HG03571 (cell line): ENCODE measurements around the gene UGT3A1.
"Not testable (repeated sequence)": the region's sequence is repeated elsewhere in the genome, so short reads cannot be mapped to it uniquely, and the experiment has no call there.

Experiments
- ATAC-seq: cut with Tn5 transposase; IDR thresholded peaks from one replicate; pipeline ENCODE4 v1.9.1; 2021; ENCODE audit not compliant: unreplicated experiment

UGT3A1 gene

GRCh38 chr5:35990941-35991611 is at the start of gene UGT3A1:
TSS of gene UGT3A1 (minus strand) at chr5:35991390. CDS start at chr5:35991240, 150 bp downstream.
- no peak for ATAC-seq

- no peak for ATAC-seq
Observed at GRCh38 chr5:36035696-36036095, 44.5 kb upstream of the UGT3A1 start.

- not testable (repeated sequence) for ATAC-seq
Observed at GRCh38 chr5:36034536-36035134, 43.4 kb upstream of the UGT3A1 start.

GRCh38 chr5:36033486-36033885 is 42.3 kb upstream of the UGT3A1 start:
- no peak for ATAC-seq

- no peak for ATAC-seq
Observed at GRCh38 chr5:36033047-36033446, 41.9 kb upstream of the UGT3A1 start.

GRCh38 chr5:36031223-36031622 is 40.0 kb upstream of the UGT3A1 start:
- no peak for ATAC-seq

- no peak for ATAC-seq
Observed at GRCh38 chr5:36029914-36030313, 38.7 kb upstream of the UGT3A1 start.

- ATAC-seq: no peak
Observed at GRCh38 chr5:36028816-36029465, 37.8 kb upstream of the UGT3A1 start.

- ATAC-seq: no peak
Observed at GRCh38 chr5:36027711-36028110, 36.5 kb upstream of the UGT3A1 start.

- no peak for ATAC-seq
Observed at GRCh38 chr5:36026706-36027465, 35.7 kb upstream of the UGT3A1 start.

- ATAC-seq: not testable (repeated sequence)
Observed at GRCh38 chr5:36022246-36022645, 31.1 kb upstream of the UGT3A1 start.

- ATAC-seq: not testable (repeated sequence)
Observed at GRCh38 chr5:36019584-36019983, 28.4 kb upstream of the UGT3A1 start.

GRCh38 chr5:36017622-36018021 is 26.4 kb upstream of the UGT3A1 start:
- ATAC-seq: no peak

- no peak for ATAC-seq
Observed at GRCh38 chr5:36017004-36017403, 25.8 kb upstream of the UGT3A1 start.

GRCh38 chr5:36013182-36013581 is 22.0 kb upstream of the UGT3A1 start:
- ATAC-seq: no peak

GRCh38 chr5:36009698-36010097 is 18.5 kb upstream of the UGT3A1 start:
- no peak for ATAC-seq

- ATAC-seq: no peak
Observed at GRCh38 chr5:36007366-36007765, 16.2 kb upstream of the UGT3A1 start.

- no peak for ATAC-seq
Observed at GRCh38 chr5:36006163-36006562, 15.0 kb upstream of the UGT3A1 start.

GRCh38 chr5:36001032-36001431 is 9.8 kb upstream of the UGT3A1 start:
- ATAC-seq: no peak

- ATAC-seq: no peak
Observed at GRCh38 chr5:35999547-35999946, 8.4 kb upstream of the UGT3A1 start.

- no peak for ATAC-seq
Observed at GRCh38 chr5:35996076-35996475, 4.9 kb upstream of the UGT3A1 start.

- no peak for ATAC-seq
Observed at GRCh38 chr5:35990520-35990919, 670 bp downstream of the UGT3A1 start.
